ENCODE results near the gene EIF4B. TPM values are rescaled to one million over a fixed set of nuclear protein-coding genes. Genes with fewer than 3 reads are reported as not detected.

The EIF4B gene
- total and polyA plus RNA-seq, 4 experiments from 2014 or later: 74.2 to 777 (median 424) TPM

DNA sequence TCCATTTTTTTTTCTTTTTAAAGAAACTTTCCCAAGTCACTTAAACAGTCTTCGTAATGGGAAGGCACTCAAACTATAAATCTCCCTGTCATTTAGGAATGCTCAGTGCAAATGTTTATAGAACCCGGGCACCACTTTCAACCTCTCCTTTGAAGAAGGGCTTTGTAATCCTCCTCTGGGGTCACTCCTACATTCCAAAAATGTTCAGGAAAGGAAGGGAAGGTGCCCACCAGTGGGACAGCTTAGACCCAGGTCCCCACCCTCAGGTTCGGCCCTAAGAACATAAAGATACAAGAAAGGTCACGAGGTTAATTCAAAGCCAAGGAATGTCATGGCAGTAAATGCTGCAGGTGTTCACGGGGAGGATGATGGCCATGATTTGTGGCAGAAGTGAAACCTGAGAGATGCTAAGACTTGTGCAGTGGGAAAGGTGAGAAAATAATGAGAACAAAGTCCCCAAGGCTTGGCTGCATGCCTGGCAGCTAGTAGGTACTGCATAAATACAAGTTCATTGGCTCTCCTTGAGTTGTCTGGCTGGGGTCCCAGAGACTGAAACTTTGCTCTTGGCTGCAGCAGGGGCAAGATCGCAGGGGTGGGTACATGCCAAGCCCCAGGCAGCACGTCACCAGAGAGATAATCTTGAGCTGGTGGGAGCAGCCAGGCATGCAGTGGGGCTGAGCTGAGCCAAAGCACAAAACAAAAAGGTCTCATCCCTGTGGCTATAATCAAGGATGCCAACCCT, 36.3 kb upstream of the EIF4B start:
- Mint-ChIP-seq H3K27me3 (peaks cover 4 to 9% of the 10 kb centered on the region in 2 donors), H3K4me3 (no peak overlapping the region), H3K9me3 (no peaks in the 10 kb centered on the region), H3K36me3 (no peaks in the 10 kb centered on the region), H3K27ac (no peak overlapping the region), H3K4me1 (no peaks in the 10 kb centered on the region)
- Histone ChIP-seq H3K4me3 (ENCODE audit: low read length in 2 of 2) (no peak overlapping the region), H3K36me3 (ENCODE audit: insufficient read depth, low read length) (no peaks in the 10 kb centered on the region), H3K4me1 (ENCODE audit: insufficient read depth, low read length) (no peaks in the 10 kb centered on the region), H3K27ac (ENCODE audit: low read depth, low read length) (no peak overlapping the region), H3K27me3 (ENCODE audit: insufficient read depth, low read length) (no peaks in the 10 kb centered on the region), H3K9me3 (ENCODE audit: control insufficient read depth in 1 of 2, low read length in 2 of 2) (no peaks in the 10 kb centered on the region)
- DNase-seq: no peak
- CTCF ChIA-PET (ENCODE audit: partially characterized antibody): interaction anchor here (0.9 to 5.3 kb wide), 3 partner anchors 10 to 85 kb away, joined by 4 to 24 read pairs (median 16); no protein-coding TSS in a partner anchor
- POLR2A ChIA-PET (ENCODE audit: partially characterized antibody): no interaction called here
- intact Hi-C loops (cut with micrococcal nuclease): no loop called here

GRCh38 chr12:52971679-52972329, 34.5 kb upstream of the EIF4B start:
- Mint-ChIP-seq H3K4me1 (no peaks in the 10 kb centered on the region), H3K27me3 (peaks cover 10 to 16% of the 10 kb centered on the region in 2 donors), H3K9me3 (no peaks in the 10 kb centered on the region), H3K36me3 (no peaks in the 10 kb centered on the region), H3K4me3 (no peak overlapping the region), H3K27ac (no peak overlapping the region)
- H3K9me3 ChIP-seq (ENCODE audit: control insufficient read depth in 1 of 2, low read length in 2 of 2): no peaks in the 10 kb centered on the region
- H3K4me3 ChIP-seq (ENCODE audit: low read length in 2 of 2): no peak overlapping the region
- no peak for DNase-seq
- intact Hi-C loops (cut with micrococcal nuclease): no loop called here
- H3K27me3 ChIP-seq (ENCODE audit: insufficient read depth, low read length): no peaks in the 10 kb centered on the region
- POLR2A ChIA-PET (ENCODE audit: partially characterized antibody): no interaction called here
- CTCF ChIA-PET (ENCODE audit: partially characterized antibody): interaction anchor here (5.3 kb wide), 1 partner anchor 87 kb away, joined by 24 read pairs; no protein-coding TSS in a partner anchor
- H3K36me3 ChIP-seq (ENCODE audit: insufficient read depth, low read length): no peaks in the 10 kb centered on the region
- H3K27ac ChIP-seq (ENCODE audit: low read depth, low read length): no peak overlapping the region
- H3K4me1 ChIP-seq (ENCODE audit: insufficient read depth, low read length): no peaks in the 10 kb centered on the region

- Mint-ChIP-seq H3K9me3 (no peaks in the 10 kb centered on the region), H3K27ac (peak overlapping the region in 1 of 7 donors; percentile 13), H3K27me3 (peaks cover 19 to 22% of the 10 kb centered on the region in 2 donors), H3K4me1 (no peaks in the 10 kb centered on the region), H3K36me3 (no peaks in the 10 kb centered on the region), H3K4me3 (no peak overlapping the region)
- no peaks in the 10 kb centered on the region for H3K4me1 ChIP-seq (ENCODE audit: insufficient read depth, low read length)
- DNase-seq: no peak
- CTCF ChIA-PET (ENCODE audit: partially characterized antibody): interaction anchor here (5.3 kb wide), 1 partner anchor 90 kb away, joined by 24 read pairs; no protein-coding TSS in a partner anchor
- peaks cover 6% of the 10 kb centered on the region for H3K27me3 ChIP-seq (ENCODE audit: insufficient read depth, low read length)
- intact Hi-C loops (cut with micrococcal nuclease): no loop called here
- no peak overlapping the region for H3K4me3 ChIP-seq (ENCODE audit: low read length in 2 of 2)
- POLR2A ChIA-PET (ENCODE audit: partially characterized antibody): no interaction called here
- no peaks in the 10 kb centered on the region for H3K36me3 ChIP-seq (ENCODE audit: insufficient read depth, low read length)
- H3K9me3 ChIP-seq (ENCODE audit: control insufficient read depth in 1 of 2, low read length in 2 of 2): no peaks in the 10 kb centered on the region
- no peak overlapping the region for H3K27ac ChIP-seq (ENCODE audit: low read depth, low read length)
Observed at GRCh38 chr12:52975204-52975603, 31.1 kb upstream of the EIF4B start.

GRCh38 chr12:52975820-52976573, 30.3 kb upstream of the EIF4B start:
- peak overlapping the region in 2 of 7 donors; percentile 42 to 65 for H3K27ac Mint-ChIP-seq
- intact Hi-C loops (cut with micrococcal nuclease): no loop called here
- peaks cover 0 to 3% (median under 1%) of the 10 kb centered on the region in 4 donors for H3K4me1 Mint-ChIP-seq
- Histone ChIP-seq H3K27ac (ENCODE audit: low read depth, low read length) (no peak overlapping the region), H3K4me1 (ENCODE audit: insufficient read depth, low read length) (no peaks in the 10 kb centered on the region), H3K27me3 (ENCODE audit: insufficient read depth, low read length) (peaks cover 9% of the 10 kb centered on the region), H3K36me3 (ENCODE audit: insufficient read depth, low read length) (no peaks in the 10 kb centered on the region), H3K4me3 (ENCODE audit: low read length in 2 of 2) (no peak overlapping the region), H3K9me3 (ENCODE audit: control insufficient read depth in 1 of 2, low read length in 2 of 2) (no peaks in the 10 kb centered on the region)
- H3K9me3 Mint-ChIP-seq: no peaks in the 10 kb centered on the region
- H3K4me3 Mint-ChIP-seq: no peak overlapping the region
- no peak for DNase-seq
- H3K36me3 Mint-ChIP-seq: no peaks in the 10 kb centered on the region
- POLR2A ChIA-PET (ENCODE audit: partially characterized antibody): no interaction called here
- CTCF ChIA-PET (ENCODE audit: partially characterized antibody): no interaction called here
- H3K27me3 Mint-ChIP-seq: peaks cover 24 to 29% of the 10 kb centered on the region in 2 donors

- no peak overlapping the region for H3K4me3 Mint-ChIP-seq
- peaks cover 0 to 5% (median 1%) of the 10 kb centered on the region in 4 donors for H3K4me1 Mint-ChIP-seq
- Histone ChIP-seq H3K36me3 (ENCODE audit: insufficient read depth, low read length) (no peaks in the 10 kb centered on the region), H3K4me1 (ENCODE audit: insufficient read depth, low read length) (no peaks in the 10 kb centered on the region), H3K4me3 (ENCODE audit: low read length in 2 of 2) (no peak overlapping the region), H3K27me3 (ENCODE audit: insufficient read depth, low read length) (peaks cover 9% of the 10 kb centered on the region), H3K9me3 (ENCODE audit: control insufficient read depth in 1 of 2, low read length in 2 of 2) (no peaks in the 10 kb centered on the region), H3K27ac (ENCODE audit: low read depth, low read length) (no peak overlapping the region)
- ChIA-PET CTCF (ENCODE audit: partially characterized antibody) (interaction anchor here (2.6 to 12.6 kb wide), 2 partner anchors 12 to 93 kb away, joined by 7 to 459 read pairs; no protein-coding TSS in a partner anchor), POLR2A (ENCODE audit: partially characterized antibody) (no interaction called here)
- H3K36me3 Mint-ChIP-seq: no peaks in the 10 kb centered on the region
- H3K9me3 Mint-ChIP-seq: no peaks in the 10 kb centered on the region
- DNase-seq: no peak
- H3K27ac Mint-ChIP-seq: no peak overlapping the region
- intact Hi-C loops (cut with micrococcal nuclease): no loop called here
- peaks cover 25 to 30% of the 10 kb centered on the region in 2 donors for H3K27me3 Mint-ChIP-seq
Observed at GRCh38 chr12:52976574-52977071, 29.6 kb upstream of the EIF4B start.

DNA sequence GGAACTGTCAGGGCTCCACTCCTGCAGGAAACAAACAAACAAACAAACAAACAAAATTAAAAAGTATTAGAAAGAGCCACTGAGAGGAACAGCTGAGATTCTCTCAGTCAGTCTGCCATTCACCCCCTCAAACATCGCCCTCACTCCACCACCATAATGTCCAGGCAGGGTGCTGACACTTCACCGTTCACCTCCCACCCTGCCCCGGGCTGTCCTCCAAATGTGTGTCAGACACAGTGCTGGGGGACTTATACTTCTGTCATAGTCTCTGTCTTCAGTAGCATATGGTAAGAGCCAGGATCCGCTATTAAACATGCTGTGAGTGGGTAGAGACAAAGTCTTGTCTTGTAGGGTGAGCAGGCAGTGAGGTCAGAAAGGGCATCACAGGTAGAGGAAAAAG, 29.1 kb upstream of the EIF4B start:
- H3K27me3 Mint-ChIP-seq: peaks cover 25 to 30% of the 10 kb centered on the region in 2 donors
- intact Hi-C loops (cut with micrococcal nuclease): no loop called here
- H3K4me1 Mint-ChIP-seq: peaks cover 0 to 5% (median 1%) of the 10 kb centered on the region in 4 donors
- no peaks in the 10 kb centered on the region for H3K9me3 Mint-ChIP-seq
- DNase-seq: no peak
- H3K4me3 Mint-ChIP-seq: no peak overlapping the region
- H3K4me3 ChIP-seq (ENCODE audit: low read length in 2 of 2): no peak overlapping the region
- peaks cover 9% of the 10 kb centered on the region for H3K27me3 ChIP-seq (ENCODE audit: insufficient read depth, low read length)
- H3K36me3 Mint-ChIP-seq: no peaks in the 10 kb centered on the region
- H3K4me1 ChIP-seq (ENCODE audit: insufficient read depth, low read length): no peaks in the 10 kb centered on the region
- ChIA-PET CTCF (ENCODE audit: partially characterized antibody) (interaction anchor here (0.9 to 12.6 kb wide), 5 partner anchors 11 to 818 kb away, joined by 3 to 459 read pairs (median 5); no protein-coding TSS in a partner anchor), POLR2A (ENCODE audit: partially characterized antibody) (no interaction called here)
- H3K36me3 ChIP-seq (ENCODE audit: insufficient read depth, low read length): no peaks in the 10 kb centered on the region
- no peaks in the 10 kb centered on the region for H3K9me3 ChIP-seq (ENCODE audit: control insufficient read depth in 1 of 2, low read length in 2 of 2)
- no peak overlapping the region for H3K27ac Mint-ChIP-seq
- no peak overlapping the region for H3K27ac ChIP-seq (ENCODE audit: low read depth, low read length)
